ENCODE data around the gene IGSF8.

GRCh38 chr1:160130486-160130885 lies 32.1 kb upstream of the IGSF8 start:
- TF ChIP-seq CTCF (IDR thresholded peaks at IDR 0.05; ENCODE audit: low read depth, low read length) (no peak), EZH2phosphoT487 (IDR thresholded peaks at IDR 0.05; ENCODE audit: low read depth) (no peak)
